ENCODE results near the gene RAP1GAP.

DNA sequence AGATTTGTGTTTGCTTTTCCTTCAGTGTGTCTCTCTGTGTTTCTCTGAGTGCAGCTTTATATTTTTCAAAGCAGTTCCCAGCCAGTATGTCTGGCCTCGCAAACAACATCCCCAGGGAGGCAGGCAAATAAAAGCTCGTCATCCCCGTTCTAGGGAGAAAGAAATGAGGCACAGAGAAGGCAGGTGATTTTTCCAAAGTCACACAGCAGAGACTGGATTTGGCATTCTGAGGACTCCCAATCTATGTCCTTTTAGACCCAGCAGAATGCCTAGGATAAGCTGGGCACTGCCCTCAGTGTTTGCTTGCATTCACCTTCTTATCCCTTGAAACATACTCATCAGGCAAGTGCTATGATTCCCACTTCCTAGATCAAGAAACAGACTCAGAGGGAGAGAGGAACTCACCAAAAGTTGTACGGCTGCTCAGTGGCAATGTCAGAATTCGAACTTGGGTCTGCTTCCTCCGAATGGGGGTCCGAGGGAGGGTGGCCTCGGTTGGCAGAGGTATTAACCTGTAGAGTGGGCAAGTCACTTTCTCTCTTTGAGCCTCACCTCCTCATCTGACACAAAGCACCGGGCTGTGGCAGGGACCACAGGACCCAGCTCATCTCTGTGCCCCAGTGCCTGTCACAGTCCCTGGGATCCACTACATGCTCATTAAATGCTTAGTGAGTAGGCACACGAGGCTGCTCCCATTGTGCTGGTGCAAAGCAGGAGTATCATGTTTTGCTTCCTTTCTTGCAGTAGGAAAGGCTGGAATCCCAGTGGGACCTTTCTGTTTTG lies 4.2 kb downstream of the RAP1GAP start:
- TF ChIP-seq, protein P1, sequence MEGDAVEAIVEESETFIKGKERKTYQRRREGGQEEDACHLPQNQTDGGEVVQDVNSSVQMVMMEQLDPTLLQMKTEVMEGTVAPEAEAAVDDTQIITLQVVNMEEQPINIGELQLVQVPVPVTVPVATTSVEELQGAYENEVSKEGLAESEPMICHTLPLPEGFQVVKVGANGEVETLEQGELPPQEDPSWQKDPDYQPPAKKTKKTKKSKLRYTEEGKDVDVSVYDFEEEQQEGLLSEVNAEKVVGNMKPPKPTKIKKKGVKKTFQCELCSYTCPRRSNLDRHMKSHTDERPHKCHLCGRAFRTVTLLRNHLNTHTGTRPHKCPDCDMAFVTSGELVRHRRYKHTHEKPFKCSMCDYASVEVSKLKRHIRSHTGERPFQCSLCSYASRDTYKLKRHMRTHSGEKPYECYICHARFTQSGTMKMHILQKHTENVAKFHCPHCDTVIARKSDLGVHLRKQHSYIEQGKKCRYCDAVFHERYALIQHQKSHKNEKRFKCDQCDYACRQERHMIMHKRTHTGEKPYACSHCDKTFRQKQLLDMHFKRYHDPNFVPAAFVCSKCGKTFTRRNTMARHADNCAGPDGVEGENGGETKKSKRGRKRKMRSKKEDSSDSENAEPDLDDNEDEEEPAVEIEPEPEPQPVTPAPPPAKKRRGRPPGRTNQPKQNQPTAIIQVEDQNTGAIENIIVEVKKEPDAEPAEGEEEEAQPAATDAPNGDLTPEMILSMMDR (IDR thresholded peaks at IDR 0.05) = no peak
- no peak for TF ChIP-seq POLR2A (IDR thresholded peaks at IDR 0.05)
